HG03442 (cell line): ENCODE results near the gene ST3GAL3.

Experiments
- ATAC-seq: cut with Tn5 transposase; IDR thresholded peaks from one replicate; pipeline ENCODE4 v1.9.1; 2021; ENCODE audit warnings: mild to moderate bottlenecking, moderate library complexity; ENCODE audit not compliant: unreplicated experiment

The ST3GAL3 gene

DNA sequence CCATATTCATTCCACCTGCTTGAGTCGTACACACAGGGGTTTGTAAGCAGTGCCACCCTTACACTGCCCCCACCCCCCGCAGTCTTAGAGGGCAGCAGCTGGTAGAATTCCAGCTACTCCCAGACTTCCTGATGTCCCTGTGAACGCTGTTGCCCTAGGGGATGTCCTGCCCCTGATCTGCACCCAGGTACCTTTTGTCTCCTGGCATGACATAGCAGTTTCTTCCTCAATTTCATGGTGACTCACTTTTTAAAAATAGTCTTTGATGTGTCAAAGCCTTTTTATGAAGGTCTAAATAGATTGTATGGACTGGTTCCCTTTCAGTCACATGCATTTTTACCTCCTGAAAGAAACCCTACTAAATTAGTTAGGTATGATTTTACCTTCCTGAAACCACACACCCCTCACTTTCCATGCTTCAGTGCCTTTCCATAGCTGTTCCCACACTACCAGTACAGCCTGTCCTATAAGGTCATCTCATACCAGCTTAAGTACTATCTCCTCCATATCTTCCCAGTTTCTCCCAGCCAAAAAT, 76.4 kb downstream of the ST3GAL3 start:
- peak; percentile 43 for ATAC-seq

DNA sequence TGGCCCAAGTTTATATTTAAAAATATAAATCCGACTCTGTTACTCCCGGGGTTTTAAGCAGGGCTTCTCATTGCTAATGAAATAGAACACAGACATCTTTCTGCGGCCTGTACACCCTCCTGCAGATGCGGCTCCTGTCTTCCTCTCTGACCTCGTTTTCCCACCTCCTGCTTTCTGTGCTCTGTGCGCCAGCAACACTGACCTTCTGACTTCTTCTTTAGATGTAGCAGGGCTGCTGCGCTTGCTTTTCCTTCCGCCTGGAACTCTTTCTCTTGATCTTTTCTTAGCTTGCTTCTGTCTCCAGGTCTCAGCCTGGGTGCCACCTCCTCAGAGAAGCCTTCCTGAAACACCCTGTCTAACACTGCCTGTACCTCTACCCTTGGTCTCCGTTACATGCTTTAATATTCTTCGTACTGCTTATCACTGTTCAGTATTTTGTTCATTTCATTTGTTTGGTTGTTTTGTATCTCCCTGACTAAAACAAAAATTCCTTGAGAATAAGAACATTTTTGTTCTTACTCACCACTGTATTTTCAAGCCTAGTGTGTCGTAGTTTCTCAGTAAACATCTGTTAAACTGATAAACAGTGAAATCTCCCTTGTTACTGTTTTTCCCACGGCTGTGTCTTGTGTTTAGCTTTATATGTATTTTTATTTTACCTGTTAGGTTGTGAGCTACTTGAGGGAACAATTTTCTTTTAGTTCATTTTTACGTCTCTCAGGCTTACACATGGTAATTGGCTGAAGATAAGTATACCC, 79.0 kb downstream of the ST3GAL3 start:
- ATAC-seq: no peak

GRCh38 chr1:43786960-43787359, 79.6 kb downstream of the ST3GAL3 start:
- ATAC-seq: no peak

GRCh38 chr1:43789604-43790550, 82.5 kb downstream of the ST3GAL3 start:
- no peak for ATAC-seq

DNA sequence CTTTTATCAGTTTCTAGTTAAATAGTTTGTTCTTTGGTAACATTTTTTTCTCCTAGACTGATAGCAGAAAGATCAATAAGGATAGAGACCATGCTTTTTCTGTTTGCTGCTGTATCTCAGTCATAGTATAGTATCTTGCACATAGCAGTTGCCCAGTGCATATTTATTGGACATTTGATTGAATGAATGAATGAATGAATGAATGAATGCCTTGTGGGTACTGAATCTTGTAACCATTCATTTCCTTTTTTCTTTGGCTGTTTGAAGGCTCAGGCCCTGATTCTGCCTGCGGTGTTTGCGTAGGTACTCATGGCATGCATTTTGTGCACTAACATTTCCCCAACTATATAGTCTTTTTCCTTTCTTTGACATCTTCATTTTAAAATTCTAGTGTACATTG, 83.9 kb downstream of the ST3GAL3 start:
- ATAC-seq: no peak

DNA sequence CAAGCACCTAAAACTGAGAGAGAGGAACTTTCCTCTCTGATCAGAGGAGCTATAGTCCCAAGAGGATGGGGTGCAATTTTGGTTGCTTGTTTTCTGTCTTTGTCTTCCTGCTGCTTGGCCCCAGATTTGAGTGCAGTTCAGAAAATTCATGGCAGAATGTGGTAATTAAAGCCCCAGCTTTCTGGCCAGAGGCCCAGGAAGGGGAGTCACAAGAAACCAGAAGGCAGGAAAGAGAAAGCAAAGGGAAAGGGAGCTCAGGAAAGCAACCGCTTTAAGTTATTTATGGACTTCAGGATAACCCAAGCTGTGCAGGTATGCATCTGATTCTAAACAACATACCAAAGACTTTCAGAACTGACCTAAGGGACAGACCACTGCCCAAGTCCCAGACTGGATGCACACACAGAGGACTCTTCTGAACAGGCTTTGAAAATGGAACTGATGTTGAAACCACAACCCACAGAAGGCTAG, 88.8 kb downstream of the ST3GAL3 start:
- ATAC-seq: no peak

DNA sequence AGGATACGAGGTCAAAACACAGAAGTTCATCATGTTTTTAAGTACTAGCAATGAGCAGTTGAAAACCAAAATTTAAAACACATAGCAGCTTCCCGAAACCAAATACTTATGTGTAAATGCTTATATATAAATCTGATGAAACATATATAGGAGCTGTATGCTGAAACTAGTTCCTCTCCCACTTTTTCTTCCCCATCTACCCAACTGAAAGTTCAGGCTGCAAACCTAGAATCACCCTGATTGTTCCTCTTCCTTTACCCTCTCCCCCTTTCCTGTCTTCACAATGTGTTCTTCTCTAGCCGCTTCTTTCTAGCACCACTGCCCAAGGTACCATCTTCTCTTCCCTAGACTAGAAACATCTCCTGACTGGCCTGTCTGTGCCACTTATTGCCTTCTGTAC, 90.6 kb downstream of the ST3GAL3 start:
- no peak for ATAC-seq

- ATAC-seq: no peak
These were observed 92.6 kb downstream of the ST3GAL3 start for GRCh38 chr1:43799656-43800635.

GRCh38 chr1:43800771-43801170, 93.4 kb downstream of the ST3GAL3 start:
- ATAC-seq: no peak

GRCh38 chr1:43801203-43801602, 93.9 kb downstream of the ST3GAL3 start:
- ATAC-seq: no peak

DNA sequence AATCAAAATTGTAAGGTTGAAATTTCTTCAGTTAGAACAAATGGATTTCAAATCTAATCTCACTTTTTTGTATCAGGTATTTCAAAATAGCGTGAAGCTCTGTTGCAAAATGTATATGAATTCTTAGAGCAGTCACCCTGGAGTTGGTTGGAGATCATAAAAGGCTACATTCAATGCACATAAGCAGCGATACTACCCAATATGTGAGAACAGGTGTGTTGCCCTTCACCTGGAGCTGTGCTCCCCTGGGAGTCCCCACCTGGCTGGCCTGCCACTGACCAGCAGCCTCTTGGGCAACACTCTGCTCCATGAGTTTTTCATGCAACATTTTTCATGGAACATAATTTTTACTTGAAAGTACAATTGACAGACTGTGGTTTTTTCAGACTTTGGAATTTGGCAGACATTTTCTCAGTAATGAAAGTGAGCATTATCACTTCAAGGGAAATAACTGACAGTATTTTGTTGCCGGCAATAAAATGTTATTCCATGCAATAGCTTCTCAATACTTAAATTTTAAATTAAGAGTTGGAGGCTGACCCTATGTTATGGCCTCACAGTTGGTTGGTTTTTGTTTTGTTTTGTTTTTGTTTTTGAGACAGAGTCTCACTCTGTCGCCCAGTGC, 95.1 kb downstream of the ST3GAL3 start:
- no peak for ATAC-seq

GRCh38 chr1:43803105-43803504, 95.8 kb downstream of the ST3GAL3 start:
- ATAC-seq: no peak

- ATAC-seq: no peak
These were observed 96.3 kb downstream of the ST3GAL3 start for GRCh38 chr1:43803646-43804045.

GRCh38 chr1:43804569-43804968, 97.2 kb downstream of the ST3GAL3 start:
- ATAC-seq: no peak

GRCh38 chr1:43805340-43805739, 98.0 kb downstream of the ST3GAL3 start:
- ATAC-seq: no peak

- no peak for ATAC-seq
These were observed 98.8 kb downstream of the ST3GAL3 start for GRCh38 chr1:43806183-43806582.

GRCh38 chr1:43809097-43809673, 101.8 kb downstream of the ST3GAL3 start:
- ATAC-seq: no peak

DNA sequence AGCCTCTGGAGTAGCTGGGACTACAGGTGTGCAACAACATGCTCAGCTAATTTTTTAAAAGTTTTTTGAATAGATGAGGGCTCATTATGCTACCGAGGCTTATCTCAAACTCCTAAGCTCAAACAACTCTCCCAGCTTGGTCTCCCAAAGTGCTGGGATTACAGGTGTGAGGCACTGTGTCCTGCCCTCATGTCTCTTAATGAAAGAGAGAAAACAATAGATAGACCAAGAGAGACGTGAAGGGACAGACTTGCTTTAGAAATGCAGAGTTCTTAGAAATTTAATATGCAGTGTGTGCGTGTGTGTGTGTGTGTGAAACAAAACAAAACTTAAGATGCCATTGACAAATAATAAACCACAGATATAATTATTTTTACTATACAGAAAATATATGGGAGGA, 105.2 kb downstream of the ST3GAL3 start:
- no peak for ATAC-seq

GRCh38 chr1:43814401-43814800, 107.1 kb downstream of the ST3GAL3 start:
- no peak for ATAC-seq
